PFSK-1 (cell line): Measurements from ENCODE around the gene PPARG.

Experiments used
- POLR2AphosphoS5 ChIP-seq: IDR thresholded peaks from 2 replicates; pipeline ENCODE4 v1.6.1; 2012; ENCODE audit warnings: low read depth, mild to moderate bottlenecking, control low read depth, low read length, moderate library complexity
- TAF1 ChIP-seq: IDR thresholded peaks from 2 replicates; pipeline ENCODE4 v1.6.1; 2012; ENCODE audit warnings: low read length, control low read depth, borderline replicate concordance; ENCODE audit not compliant: insufficient read depth

- TF ChIP-seq TAF1, result no peak
- TF ChIP-seq POLR2AphosphoS5, result no peak
These were observed 145.0 kb downstream of the PPARG start for GRCh38 chr3:12433823-12434222.
